Renal cortex interstitium (tissue), 11 donors: ENCODE results near the gene TACR3. TPM values are rescaled to one million over a fixed set of nuclear protein-coding genes. Genes with fewer than 3 reads are reported as not detected.
"Not testable (repeated sequence)": the region's sequence is repeated elsewhere in the genome, so short reads cannot be mapped to it uniquely, and the experiment has no call there.

Source experiments
- DNase-seq, 11 donors: peaks; one replicate each; pipeline ENCODE4 v3.0.0-alpha.2; 2013; ENCODE audit warnings: low read depth in 9 of 11, low spot score in 4 of 11; ENCODE audit errors: extremely low read depth in 1 of 11
- polyA plus RNA-seq, 3 donors: library from polyadenylated mRNA; unstranded; fragments of 120-200 nt; gene quantifications; one replicate each; pipeline ENCODE4 v1.2.1, GENCODE V29; 2013; ENCODE audit not compliant: insufficient read length in 3 of 3

Gene TACR3
- polyA plus RNA-seq, 3 donors, result 2.0 to 2.6 (median 2.0) TPM

- DNase-seq, result no peak
These were observed 152.2 kb downstream of the TACR3 start for GRCh38 chr4:103567591-103567990.

GRCh38 chr4:103559178-103559577 lies 160.6 kb downstream of the TACR3 start:
- not testable (repeated sequence) for DNase-seq
